ENCODE results near the gene DPH6.

The DPH6 gene

DNA sequence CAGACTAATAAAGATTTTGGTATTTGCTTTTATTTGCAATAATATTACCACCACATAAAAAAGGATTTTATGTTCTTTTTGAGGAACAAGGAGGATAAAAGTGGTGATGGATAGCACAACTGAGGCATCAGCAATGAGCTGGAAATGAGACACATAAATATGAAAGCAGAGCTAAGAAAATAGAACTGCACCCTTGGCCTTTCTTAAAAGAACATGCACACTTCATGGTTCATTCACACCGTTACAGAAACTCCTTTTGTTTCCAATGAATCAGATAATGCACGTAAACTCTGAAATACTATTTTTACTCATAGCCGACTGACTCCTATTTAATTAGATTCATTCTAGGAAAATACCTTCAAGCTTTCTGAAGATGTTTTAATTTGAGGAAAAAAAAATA, 19.9 kb upstream of the DPH6 start:
- ATAC-seq: no peak
- TF ChIP-seq ZNF565 (CRISPR knock-in tag; conservative IDR thresholded peaks at IDR 0.05; ENCODE audit: low read depth) (no peak), TCF4 (CRISPR knock-in tag; IDR thresholded peaks at IDR 0.05; ENCODE audit: borderline replicate concordance) (no peak), OSR1 (CRISPR knock-in tag; IDR thresholded peaks at IDR 0.05) (no peak), SNAI2 (CRISPR knock-in tag; IDR thresholded peaks at IDR 0.05) (no peak), GLIS3 (CRISPR knock-in tag; IDR thresholded peaks at IDR 0.05) (no peak), ARNTL (CRISPR knock-in tag; IDR thresholded peaks at IDR 0.05; ENCODE audit: borderline replicate concordance, low read depth) (no peak), ZFP30 (CRISPR knock-in tag; IDR thresholded peaks at IDR 0.05) (no peak), ZNF8 (CRISPR knock-in tag; IDR thresholded peaks at IDR 0.05) (no peak), PPARA (CRISPR knock-in tag; IDR thresholded peaks at IDR 0.05; ENCODE audit: borderline replicate concordance) (no peak), ZNF70 (CRISPR knock-in tag; IDR thresholded peaks at IDR 0.05) (no peak), ZFP3 (CRISPR knock-in tag; IDR thresholded peaks at IDR 0.05) (no peak), TOX (CRISPR knock-in tag; IDR thresholded peaks at IDR 0.05; ENCODE audit: borderline replicate concordance) (no peak), ESRRG (CRISPR knock-in tag; IDR thresholded peaks at IDR 0.05) (no peak), BACH2 (CRISPR knock-in tag; IDR thresholded peaks at IDR 0.05; ENCODE audit: borderline replicate concordance) (no peak), TSHZ2 (CRISPR knock-in tag; IDR thresholded peaks at IDR 0.05) (no peak)
- TF ChIP-seq, protein P1, sequence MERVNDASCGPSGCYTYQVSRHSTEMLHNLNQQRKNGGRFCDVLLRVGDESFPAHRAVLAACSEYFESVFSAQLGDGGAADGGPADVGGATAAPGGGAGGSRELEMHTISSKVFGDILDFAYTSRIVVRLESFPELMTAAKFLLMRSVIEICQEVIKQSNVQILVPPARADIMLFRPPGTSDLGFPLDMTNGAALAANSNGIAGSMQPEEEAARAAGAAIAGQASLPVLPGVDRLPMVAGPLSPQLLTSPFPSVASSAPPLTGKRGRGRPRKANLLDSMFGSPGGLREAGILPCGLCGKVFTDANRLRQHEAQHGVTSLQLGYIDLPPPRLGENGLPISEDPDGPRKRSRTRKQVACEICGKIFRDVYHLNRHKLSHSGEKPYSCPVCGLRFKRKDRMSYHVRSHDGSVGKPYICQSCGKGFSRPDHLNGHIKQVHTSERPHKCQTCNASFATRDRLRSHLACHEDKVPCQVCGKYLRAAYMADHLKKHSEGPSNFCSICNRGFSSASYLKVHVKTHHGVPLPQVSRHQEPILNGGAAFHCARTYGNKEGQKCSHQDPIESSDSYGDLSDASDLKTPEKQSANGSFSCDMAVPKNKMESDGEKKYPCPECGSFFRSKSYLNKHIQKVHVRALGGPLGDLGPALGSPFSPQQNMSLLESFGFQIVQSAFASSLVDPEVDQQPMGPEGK (CRISPR knock-in tag; IDR thresholded peaks at IDR 0.05; ENCODE audit: borderline replicate concordance): no peak

DNA sequence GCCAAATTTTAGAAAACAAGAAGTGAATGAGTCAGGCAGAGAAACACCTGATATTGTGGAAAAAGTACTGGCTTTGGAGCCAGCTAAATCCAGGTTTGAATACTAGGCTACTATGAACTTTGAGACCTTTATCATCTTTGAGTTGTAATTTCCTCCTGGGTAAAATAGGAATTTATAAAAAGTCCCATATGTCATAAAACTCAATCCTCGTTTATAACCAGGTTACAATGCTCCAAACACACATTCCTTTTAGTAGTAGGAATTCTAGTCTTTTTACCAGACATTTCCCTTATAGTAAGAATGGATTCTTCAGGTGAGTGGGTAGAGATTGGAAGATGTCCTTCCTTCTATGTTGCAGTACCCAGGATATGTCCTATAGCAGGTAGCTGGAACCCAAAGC, 16.7 kb upstream of the DPH6 start:
- no peak for ATAC-seq
- TF ChIP-seq, protein P2, sequence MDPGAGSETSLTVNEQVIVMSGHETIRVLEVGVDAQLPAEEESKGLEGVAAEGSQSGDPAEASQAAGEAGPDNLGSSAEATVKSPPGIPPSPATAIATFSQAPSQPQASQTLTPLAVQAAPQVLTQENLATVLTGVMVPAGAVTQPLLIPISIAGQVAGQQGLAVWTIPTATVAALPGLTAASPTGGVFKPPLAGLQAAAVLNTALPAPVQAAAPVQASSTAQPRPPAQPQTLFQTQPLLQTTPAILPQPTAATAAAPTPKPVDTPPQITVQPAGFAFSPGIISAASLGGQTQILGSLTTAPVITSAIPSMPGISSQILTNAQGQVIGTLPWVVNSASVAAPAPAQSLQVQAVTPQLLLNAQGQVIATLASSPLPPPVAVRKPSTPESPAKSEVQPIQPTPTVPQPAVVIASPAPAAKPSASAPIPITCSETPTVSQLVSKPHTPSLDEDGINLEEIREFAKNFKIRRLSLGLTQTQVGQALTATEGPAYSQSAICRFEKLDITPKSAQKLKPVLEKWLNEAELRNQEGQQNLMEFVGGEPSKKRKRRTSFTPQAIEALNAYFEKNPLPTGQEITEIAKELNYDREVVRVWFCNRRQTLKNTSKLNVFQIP (CRISPR knock-in tag; IDR thresholded peaks at IDR 0.05; ENCODE audit: borderline replicate concordance, low read depth): no peak
- no peak for TF ChIP-seq ISL1 (CRISPR knock-in tag; IDR thresholded peaks at IDR 0.05)
- no peak for TF ChIP-seq ZNF8 (CRISPR knock-in tag; IDR thresholded peaks at IDR 0.05)
- no peak for TF ChIP-seq TOX (CRISPR knock-in tag; IDR thresholded peaks at IDR 0.05; ENCODE audit: borderline replicate concordance)
- TF ChIP-seq BACH2 (CRISPR knock-in tag; IDR thresholded peaks at IDR 0.05; ENCODE audit: borderline replicate concordance): no peak

DNA sequence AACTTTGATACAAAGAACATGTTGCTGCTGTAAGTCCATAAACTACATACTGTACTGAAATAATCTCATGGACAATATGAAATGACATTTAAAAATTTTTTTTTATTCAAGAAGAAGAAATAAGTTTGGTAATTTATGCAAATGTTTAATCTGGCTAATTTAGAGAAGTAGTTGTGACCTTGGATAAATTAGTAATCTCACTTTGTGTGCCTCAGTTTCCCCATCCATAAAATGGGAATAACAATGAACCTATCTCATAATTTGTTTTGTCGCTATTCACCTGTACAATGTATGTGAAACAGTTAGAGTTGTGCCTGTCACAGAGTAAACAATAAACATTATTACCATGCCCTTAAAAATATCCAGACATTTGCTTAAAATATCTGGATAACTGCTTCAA, 15.3 kb upstream of the DPH6 start:
- ATAC-seq: no peak
- no peak for TF ChIP-seq CSDC2 (CRISPR knock-in tag; IDR thresholded peaks at IDR 0.05)
- no peak for TF ChIP-seq ZFP3 (CRISPR knock-in tag; IDR thresholded peaks at IDR 0.05)
- TF ChIP-seq BACH2 (CRISPR knock-in tag; IDR thresholded peaks at IDR 0.05; ENCODE audit: borderline replicate concordance): no peak
- no peak for TF ChIP-seq TCF4 (CRISPR knock-in tag; IDR thresholded peaks at IDR 0.05; ENCODE audit: borderline replicate concordance)
- TF ChIP-seq ESRRG (CRISPR knock-in tag; IDR thresholded peaks at IDR 0.05): no peak
- TF ChIP-seq PPARA (CRISPR knock-in tag; IDR thresholded peaks at IDR 0.05; ENCODE audit: borderline replicate concordance): no peak
- no peak for TF ChIP-seq ZFP30 (CRISPR knock-in tag; IDR thresholded peaks at IDR 0.05)
- no peak for TF ChIP-seq GLIS3 (CRISPR knock-in tag; IDR thresholded peaks at IDR 0.05)
- no peak for TF ChIP-seq ZNF70 (CRISPR knock-in tag; IDR thresholded peaks at IDR 0.05)
- TF ChIP-seq ISL1 (CRISPR knock-in tag; IDR thresholded peaks at IDR 0.05): no peak
- no peak for TF ChIP-seq ARNTL (CRISPR knock-in tag; IDR thresholded peaks at IDR 0.05; ENCODE audit: borderline replicate concordance, low read depth)
- no peak for TF ChIP-seq TOX (CRISPR knock-in tag; IDR thresholded peaks at IDR 0.05; ENCODE audit: borderline replicate concordance)
- TF ChIP-seq OSR1 (CRISPR knock-in tag; IDR thresholded peaks at IDR 0.05): no peak

DNA sequence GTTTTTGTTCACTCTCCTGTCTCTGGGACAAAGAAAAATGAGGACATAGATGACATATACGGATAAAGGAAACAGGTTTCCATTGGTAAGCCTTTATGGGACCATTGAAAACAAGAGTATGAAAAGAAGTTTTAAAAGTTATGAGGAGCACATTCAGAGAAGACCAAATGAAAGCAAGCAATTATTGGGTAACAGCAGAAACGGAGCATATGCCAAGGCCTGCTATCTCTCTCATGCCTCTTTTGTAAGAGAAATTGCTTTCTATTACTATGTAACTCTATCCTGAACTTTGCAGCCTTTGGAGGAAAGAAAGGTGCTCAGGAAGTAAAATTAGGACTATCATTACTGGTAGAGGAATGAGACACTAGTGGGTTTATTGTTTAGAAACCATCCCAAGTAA, 14.9 kb upstream of the DPH6 start:
- no peak for ATAC-seq
- TF ChIP-seq OSR1 (CRISPR knock-in tag; IDR thresholded peaks at IDR 0.05) (no peak), CSDC2 (CRISPR knock-in tag; IDR thresholded peaks at IDR 0.05) (no peak), TCF4 (CRISPR knock-in tag; IDR thresholded peaks at IDR 0.05; ENCODE audit: borderline replicate concordance) (no peak), GLIS3 (CRISPR knock-in tag; IDR thresholded peaks at IDR 0.05) (no peak), ZC3H10 (CRISPR knock-in tag; IDR thresholded peaks at IDR 0.05) (no peak), ZNF70 (CRISPR knock-in tag; IDR thresholded peaks at IDR 0.05) (no peak), BACH2 (CRISPR knock-in tag; IDR thresholded peaks at IDR 0.05; ENCODE audit: borderline replicate concordance) (no peak), ARNTL (CRISPR knock-in tag; IDR thresholded peaks at IDR 0.05; ENCODE audit: borderline replicate concordance, low read depth) (no peak), ZNF565 (CRISPR knock-in tag; conservative IDR thresholded peaks at IDR 0.05; ENCODE audit: low read depth) (no peak), CSRNP3 (CRISPR knock-in tag; IDR thresholded peaks at IDR 0.05) (no peak), ZFP30 (CRISPR knock-in tag; IDR thresholded peaks at IDR 0.05) (no peak), RARB (CRISPR knock-in tag; IDR thresholded peaks at IDR 0.05) (no peak), ZNF8 (CRISPR knock-in tag; IDR thresholded peaks at IDR 0.05) (no peak), PPARA (CRISPR knock-in tag; IDR thresholded peaks at IDR 0.05; ENCODE audit: borderline replicate concordance) (no peak), ZFP3 (CRISPR knock-in tag; IDR thresholded peaks at IDR 0.05) (no peak), TOX (CRISPR knock-in tag; IDR thresholded peaks at IDR 0.05; ENCODE audit: borderline replicate concordance) (no peak), SNAI2 (CRISPR knock-in tag; IDR thresholded peaks at IDR 0.05) (no peak)
- TF ChIP-seq, protein P1 (CRISPR knock-in tag; IDR thresholded peaks at IDR 0.05; ENCODE audit: borderline replicate concordance): no peak
